T-helper 2 cell treated with Interferon-gamma antibody and Interleukin-4, amounts not matched to agents 5 μg/mL and 100 μg/mL, for 36 hours (primary cell): ENCODE data around the gene NFIX.
A peak's percentile ranks its signal among the peaks of the same experiment; 100 is the strongest.

Source experiments
- DNase-seq: peaks from one replicate; pipeline ENCODE4 v3.0.0; 2021; ENCODE audit warnings: low spot score
- H3K27ac Mint-ChIP-seq: one replicate; pipeline ENCODE4 v1.8.0; 2021; ENCODE audit warnings: mild to moderate bottlenecking, mixed read lengths
- H3K27me3 Mint-ChIP-seq: one replicate; pipeline ENCODE4 v1.8.0; 2021; ENCODE audit warnings: low read depth, mixed read lengths
- H3K36me3 Mint-ChIP-seq: one replicate; pipeline ENCODE4 v1.8.0; 2021; ENCODE audit warnings: low read depth, mixed read lengths
- H3K4me1 Mint-ChIP-seq: one replicate; pipeline ENCODE4 v1.8.0; 2021; ENCODE audit warnings: low read depth, mixed read lengths
- H3K4me3 Mint-ChIP-seq: one replicate; pipeline ENCODE4 v1.8.0; 2022; ENCODE audit warnings: mild to moderate bottlenecking, moderate library complexity, mixed read lengths
- H3K9me3 Mint-ChIP-seq: one replicate; pipeline ENCODE4 v1.8.0; 2021; ENCODE audit warnings: mixed read lengths

NFIX gene

DNA sequence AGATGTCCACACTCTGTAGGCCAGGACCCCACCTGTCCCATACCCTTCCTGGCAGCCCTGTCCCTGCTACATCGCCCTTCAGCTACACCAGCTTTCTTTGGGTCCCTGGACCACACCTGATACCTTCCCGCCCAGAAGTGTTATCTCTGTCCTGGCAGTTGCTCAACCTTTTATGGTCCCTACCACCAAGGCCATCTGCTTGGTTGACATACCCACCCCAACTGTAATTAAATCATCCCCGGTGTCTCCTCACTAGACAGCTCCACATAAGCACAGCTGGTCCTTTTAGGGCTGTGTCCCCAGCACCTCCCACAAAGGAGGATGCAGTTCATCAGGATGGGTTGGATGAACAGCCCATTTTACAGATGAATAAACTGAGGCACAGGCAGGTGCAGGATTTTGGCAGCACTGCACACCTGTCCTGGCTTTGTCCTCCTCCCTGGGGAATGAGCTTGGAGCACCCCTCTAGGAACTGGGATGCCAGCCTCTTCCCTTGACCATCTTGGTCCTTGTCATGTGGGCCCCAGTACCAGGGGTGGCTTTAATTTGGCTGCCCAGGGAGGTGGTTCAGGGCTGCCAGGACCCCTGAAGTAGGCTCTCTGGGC, 135.7 kb downstream of the NFIX start:
- Mint-ChIP-seq H3K4me1 (peaks cover 29% of the 10 kb centered on the region), H3K4me3 (peak overlapping the region; percentile 28), H3K27ac (peak overlapping the region; percentile 5), H3K36me3 (peaks cover 11% of the 10 kb centered on the region), H3K9me3 (no peaks in the 10 kb centered on the region), H3K27me3 (no peaks in the 10 kb centered on the region)
- DNase-seq = no peak

DNA sequence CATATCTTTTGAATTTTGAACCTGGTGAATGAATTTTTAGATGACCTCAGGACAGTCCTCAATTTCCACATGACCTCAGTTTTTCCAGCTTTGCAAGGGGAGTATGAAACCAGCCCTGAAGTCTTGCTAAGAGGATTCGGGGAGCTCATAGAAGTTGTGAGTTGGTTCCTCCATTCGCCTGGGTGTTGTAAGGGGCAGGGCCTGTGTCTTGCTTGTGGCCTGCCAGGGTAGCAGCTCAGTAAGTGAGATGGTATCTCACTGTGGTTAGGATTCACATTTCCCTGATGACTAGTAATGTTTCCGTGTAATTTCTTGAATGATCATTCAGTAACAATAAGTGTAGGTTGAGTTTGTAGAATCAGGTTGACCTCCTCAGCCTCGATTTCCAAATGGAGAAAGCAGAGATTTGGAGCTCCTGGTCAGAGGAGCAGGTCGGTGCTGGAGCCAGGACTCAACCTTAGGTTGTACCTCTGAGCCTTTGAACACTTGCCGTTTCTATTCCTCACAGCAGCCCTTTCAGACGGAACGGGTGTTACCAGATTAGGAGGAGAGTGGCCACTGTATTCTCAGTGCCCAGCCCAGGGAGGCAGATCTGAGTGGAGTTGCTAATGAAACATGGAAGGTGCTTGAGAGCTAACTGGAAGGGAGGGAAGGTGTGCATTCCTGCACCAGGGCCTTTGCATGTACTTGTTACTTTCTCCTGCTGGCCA, 137.4 kb downstream of the NFIX start:
- no peaks in the 10 kb centered on the region for H3K9me3 Mint-ChIP-seq
- DNase-seq = peak; percentile 86
- no peaks in the 10 kb centered on the region for H3K27me3 Mint-ChIP-seq
- H3K36me3 Mint-ChIP-seq = peaks cover 17% of the 10 kb centered on the region
- peaks cover 29% of the 10 kb centered on the region for H3K4me1 Mint-ChIP-seq
- peak overlapping the region; percentile 78 for H3K4me3 Mint-ChIP-seq
- H3K27ac Mint-ChIP-seq = peak overlapping the region; percentile 90

DNA sequence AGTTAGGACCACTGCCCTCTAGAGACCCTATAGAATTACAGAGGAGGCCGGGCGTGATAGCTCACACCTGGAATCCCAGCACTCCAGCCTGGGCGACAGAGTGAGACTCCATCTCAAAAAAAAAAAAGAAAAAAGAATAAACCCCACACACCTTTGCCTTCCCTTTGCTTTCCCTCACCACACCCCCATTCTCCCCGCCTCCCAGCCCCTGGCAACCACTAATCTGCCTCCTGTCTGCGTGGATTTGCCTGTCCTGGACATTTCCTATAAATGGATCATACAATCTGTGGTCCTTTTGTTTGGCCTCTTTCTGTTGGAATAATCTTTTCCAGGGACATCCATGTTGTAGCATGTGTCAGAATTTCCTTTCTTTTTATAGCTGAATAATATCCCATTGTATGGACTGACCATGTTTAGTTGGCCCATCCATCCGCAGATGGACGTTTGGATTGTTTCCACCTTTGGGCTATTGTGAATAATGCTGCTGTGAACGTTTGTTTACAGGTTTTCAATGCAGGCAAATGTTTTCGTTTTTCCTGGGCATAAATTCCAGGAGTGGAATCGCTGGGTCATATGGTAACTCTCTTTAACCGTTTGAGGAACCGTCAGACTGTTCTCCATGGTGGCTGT, 138.1 kb downstream of the NFIX start:
- DNase-seq = no peak
- H3K9me3 Mint-ChIP-seq = no peaks in the 10 kb centered on the region
- peaks cover 24% of the 10 kb centered on the region for H3K4me1 Mint-ChIP-seq
- H3K27ac Mint-ChIP-seq = peak overlapping the region; percentile 56
- peak overlapping the region; percentile 78 for H3K4me3 Mint-ChIP-seq
- peaks cover 22% of the 10 kb centered on the region for H3K36me3 Mint-ChIP-seq
- no peaks in the 10 kb centered on the region for H3K27me3 Mint-ChIP-seq

DNA sequence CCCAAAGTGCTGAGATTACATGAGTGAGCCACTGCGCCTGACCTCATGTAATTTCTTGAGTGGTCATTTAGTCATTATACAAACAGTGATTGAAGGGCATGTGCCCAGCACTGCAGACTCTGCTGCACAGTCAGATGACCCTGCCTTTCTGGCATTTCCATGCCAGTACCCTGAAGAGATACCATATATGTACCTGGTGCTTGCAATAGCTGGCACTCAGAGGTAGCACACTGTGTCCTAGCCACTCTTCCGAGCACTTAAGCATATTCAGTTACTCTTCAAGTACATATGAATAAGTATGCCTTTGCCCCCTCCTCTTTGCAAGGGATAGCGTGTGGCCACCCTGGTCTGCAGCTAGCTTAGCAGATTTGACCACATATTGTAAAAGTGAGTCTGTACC, 139.4 kb downstream of the NFIX start:
- H3K27me3 Mint-ChIP-seq = no peaks in the 10 kb centered on the region
- H3K36me3 Mint-ChIP-seq = peaks cover 22% of the 10 kb centered on the region
- DNase-seq = no peak
- peaks cover 24% of the 10 kb centered on the region for H3K4me1 Mint-ChIP-seq
- H3K4me3 Mint-ChIP-seq = no peak overlapping the region
- H3K9me3 Mint-ChIP-seq = no peaks in the 10 kb centered on the region
- no peak overlapping the region for H3K27ac Mint-ChIP-seq

DNA sequence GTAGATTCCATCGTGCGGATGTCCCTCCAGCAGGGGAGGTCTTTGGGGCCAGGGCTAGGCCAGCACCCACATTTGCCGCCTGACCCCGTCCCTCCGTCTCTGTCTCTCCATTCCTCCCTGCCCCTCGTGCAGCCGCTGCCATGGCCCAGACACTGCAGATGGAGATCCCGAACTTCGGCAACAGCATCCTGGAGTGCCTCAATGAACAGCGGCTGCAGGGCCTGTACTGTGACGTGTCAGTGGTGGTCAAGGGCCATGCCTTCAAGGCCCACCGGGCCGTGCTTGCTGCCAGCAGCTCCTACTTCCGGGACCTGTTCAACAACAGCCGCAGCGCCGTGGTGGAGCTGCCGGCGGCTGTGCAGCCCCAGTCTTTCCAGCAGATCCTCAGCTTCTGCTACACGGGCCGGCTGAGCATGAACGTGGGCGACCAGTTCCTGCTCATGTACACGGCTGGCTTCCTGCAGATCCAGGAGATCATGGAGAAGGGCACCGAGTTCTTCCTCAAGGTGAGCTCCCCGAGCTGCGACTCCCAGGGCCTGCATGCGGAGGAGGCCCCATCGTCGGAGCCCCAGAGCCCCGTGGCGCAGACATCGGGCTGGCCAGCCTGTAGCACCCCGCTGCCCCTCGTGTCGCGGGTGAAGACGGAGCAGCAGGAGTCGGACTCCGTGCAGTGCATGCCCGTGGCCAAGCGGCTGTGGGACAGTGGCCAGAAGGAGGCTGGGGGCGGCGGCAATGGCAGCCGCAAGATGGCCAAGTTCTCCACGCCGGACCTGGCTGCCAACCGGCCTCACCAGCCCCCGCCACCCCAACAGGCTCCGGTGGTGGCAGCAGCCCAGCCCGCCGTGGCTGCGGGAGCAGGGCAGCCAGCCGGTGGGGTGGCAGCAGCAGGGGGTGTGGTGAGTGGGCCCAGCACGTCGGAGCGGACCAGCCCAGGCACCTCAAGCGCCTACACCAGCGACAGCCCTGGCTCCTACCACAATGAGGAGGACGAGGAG, 140.1 kb downstream of the NFIX start:
- H3K27ac Mint-ChIP-seq = no peak overlapping the region
- H3K9me3 Mint-ChIP-seq = no peaks in the 10 kb centered on the region
- H3K4me3 Mint-ChIP-seq = no peak overlapping the region
- peaks cover 24% of the 10 kb centered on the region for H3K4me1 Mint-ChIP-seq
- no peak for DNase-seq
- peaks cover 22% of the 10 kb centered on the region for H3K36me3 Mint-ChIP-seq
- H3K27me3 Mint-ChIP-seq = no peaks in the 10 kb centered on the region

DNA sequence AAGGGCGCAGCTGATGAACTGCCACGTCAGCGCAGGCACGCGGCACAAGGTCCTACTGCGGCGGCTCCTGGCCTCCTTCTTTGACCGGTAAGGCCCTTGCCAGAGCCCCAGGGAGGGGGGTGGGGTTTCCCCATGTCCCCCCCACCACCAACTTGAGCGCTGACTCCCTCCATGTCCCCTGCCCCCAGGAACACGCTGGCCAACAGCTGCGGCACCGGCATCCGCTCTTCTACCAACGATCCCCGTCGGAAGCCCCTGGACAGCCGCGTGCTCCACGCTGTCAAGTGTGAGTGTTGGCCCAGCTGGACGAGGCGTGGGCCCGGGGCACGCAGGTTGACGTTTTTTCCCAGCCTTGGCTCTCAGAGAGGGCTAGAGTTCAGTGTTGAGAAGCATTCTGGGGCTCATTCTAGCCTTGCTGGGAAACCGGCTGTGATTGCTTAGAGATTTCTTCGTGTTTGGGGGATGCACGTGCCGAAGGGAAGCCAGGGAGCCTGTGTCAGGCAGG, 142.1 kb downstream of the NFIX start:
- no peaks in the 10 kb centered on the region for H3K9me3 Mint-ChIP-seq
- H3K27me3 Mint-ChIP-seq = no peaks in the 10 kb centered on the region
- peaks cover 16% of the 10 kb centered on the region for H3K4me1 Mint-ChIP-seq
- DNase-seq = no peak
- no peak overlapping the region for H3K4me3 Mint-ChIP-seq
- H3K27ac Mint-ChIP-seq = no peak overlapping the region
- peaks cover 23% of the 10 kb centered on the region for H3K36me3 Mint-ChIP-seq

DNA sequence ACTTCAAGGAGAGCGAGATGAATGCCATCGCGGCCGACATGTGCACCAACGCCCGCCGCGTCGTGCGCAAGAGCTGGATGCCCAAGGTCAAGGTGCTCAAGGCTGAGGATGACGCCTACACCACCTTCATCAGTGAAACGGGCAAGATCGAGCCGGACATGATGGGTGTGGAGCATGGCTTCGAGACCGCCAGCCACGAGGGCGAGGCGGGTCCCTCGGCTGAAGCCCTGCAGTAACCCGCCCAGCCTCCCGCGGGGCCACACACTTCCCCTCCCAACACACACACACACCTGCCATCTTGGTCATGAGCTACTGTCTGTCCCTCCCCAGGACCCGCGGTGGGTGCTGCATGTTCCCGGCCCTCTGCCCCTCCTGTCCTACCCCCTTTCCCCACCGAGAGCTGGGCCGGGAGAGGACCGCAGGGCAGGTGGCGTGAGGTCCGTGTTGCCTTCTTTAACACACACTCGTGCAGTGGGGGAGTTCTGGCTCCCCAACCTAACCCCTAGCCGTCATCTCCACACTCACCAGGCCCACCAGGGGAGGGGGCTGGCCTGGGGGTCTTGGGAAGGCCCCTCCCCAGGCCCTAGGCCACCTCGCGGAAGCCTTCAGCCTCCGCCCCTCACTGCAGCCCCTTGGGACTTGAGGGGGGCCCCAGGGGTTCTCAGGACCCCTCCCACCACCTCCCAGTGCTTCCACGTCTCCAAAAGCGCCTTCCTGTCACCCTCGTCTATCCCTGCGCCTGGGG, 143.1 kb downstream of the NFIX start:
- H3K36me3 Mint-ChIP-seq = peaks cover 19% of the 10 kb centered on the region
- DNase-seq = no peak
- H3K27me3 Mint-ChIP-seq = no peaks in the 10 kb centered on the region
- H3K9me3 Mint-ChIP-seq = no peaks in the 10 kb centered on the region
- H3K4me3 Mint-ChIP-seq = no peak overlapping the region
- no peak overlapping the region for H3K27ac Mint-ChIP-seq
- H3K4me1 Mint-ChIP-seq = peaks cover 6% of the 10 kb centered on the region

DNA sequence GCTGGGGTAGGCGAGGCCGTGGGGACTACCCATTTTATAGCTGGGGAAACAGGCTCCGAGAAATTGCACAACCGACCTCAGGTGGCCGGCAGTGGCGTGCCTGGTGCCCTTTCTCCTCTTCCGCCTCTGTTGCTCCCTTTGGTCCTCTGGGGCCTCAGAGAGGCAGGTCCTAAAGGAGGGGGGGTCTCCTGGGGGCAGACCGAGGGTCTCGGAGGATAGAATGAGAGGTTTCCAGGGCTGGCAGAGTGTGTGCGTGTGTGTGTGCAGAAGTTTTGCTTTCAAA, 143.6 kb downstream of the NFIX start:
- Mint-ChIP-seq H3K27me3 (no peaks in the 10 kb centered on the region), H3K4me1 (peaks cover 1% of the 10 kb centered on the region), H3K27ac (no peak overlapping the region), H3K4me3 (no peak overlapping the region), H3K9me3 (no peaks in the 10 kb centered on the region), H3K36me3 (peaks cover 21% of the 10 kb centered on the region)
- no peak for DNase-seq

DNA sequence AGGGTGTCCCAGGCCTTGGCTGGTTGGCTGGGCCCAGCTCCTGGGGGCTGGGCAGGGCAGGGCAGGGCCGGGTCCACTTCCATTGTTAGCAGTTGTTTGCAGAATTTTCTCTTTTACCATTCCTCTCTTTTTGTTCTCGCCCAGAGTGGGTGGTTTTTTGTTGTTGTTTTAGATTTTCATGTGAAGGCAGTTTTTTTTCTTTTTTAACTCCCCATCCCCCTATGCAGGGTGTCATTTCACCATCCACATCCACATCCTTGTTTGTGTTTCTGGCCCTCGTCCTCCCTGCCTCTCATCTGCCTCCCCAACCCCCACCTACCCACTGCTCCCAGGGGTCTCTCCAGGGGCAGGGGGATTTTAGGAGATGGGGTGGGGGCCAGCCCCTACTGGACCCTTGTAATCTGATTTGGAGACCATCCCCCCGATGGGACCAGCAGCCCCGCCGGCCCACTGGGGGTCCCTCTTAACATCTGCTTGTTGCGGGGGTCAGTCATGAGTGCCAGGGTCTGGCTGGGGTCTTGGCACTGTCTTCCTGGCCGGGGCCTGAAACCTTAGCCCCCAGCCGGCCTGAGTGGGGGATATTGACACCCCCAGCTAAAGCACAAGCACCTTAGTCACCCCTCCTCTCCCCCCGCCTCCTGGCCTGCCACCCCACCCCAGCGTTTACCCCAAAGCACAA, 144.5 kb downstream of the NFIX start:
- Mint-ChIP-seq H3K36me3 (peaks cover 23% of the 10 kb centered on the region), H3K4me1 (no peaks in the 10 kb centered on the region), H3K4me3 (no peak overlapping the region), H3K9me3 (no peaks in the 10 kb centered on the region), H3K27ac (no peak overlapping the region), H3K27me3 (no peaks in the 10 kb centered on the region)
- no peak for DNase-seq

DNA sequence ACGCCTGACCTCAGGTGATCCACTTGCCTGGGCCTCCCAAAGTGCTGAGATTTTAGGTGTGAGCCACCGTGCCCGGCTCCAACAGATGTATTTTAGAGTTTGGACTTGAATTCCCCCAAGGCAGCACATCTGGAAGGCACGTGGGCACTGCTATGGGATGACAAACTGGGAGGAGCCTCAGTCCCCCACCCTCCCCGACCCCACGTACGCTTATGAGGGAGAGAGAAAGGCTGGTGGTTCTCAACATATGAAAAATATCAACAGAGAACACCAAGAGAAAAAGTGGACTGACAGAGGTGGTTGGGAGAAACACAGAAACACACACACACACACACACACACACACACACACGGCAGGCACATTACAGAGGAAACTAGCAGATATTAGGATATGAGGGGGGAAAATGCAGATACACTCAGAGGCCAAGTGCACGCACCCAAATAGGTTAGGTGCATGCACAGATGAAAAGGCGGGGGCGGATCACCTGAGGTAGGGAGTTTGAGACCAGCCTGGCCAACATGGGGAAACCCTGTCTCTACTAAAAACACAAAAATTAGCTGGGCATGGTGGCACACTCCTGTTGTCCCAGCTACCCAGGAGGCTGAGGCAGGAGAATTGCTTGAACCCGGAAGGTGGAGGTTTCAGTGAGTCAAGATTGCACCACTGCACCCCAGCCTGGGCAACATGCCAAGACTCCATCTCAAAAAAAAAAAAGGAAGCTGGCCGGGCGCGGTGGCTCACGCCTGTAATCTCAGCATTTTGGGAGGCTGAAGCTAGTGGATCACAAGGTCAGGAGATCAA, 151.7 kb downstream of the NFIX start:
- H3K4me3 Mint-ChIP-seq = peak overlapping the region; percentile 54
- H3K9me3 Mint-ChIP-seq = no peaks in the 10 kb centered on the region
- no peaks in the 10 kb centered on the region for H3K27me3 Mint-ChIP-seq
- no peak for DNase-seq
- H3K36me3 Mint-ChIP-seq = peaks cover 12% of the 10 kb centered on the region
- H3K4me1 Mint-ChIP-seq = peaks cover 18% of the 10 kb centered on the region
- no peak overlapping the region for H3K27ac Mint-ChIP-seq
